Activated naive CD4-positive, alpha-beta T cell treated with anti-CD3 and anti-CD28 coated beads, Interleukin-2, amount 50 U/mL, for 24 hours (primary cell): ENCODE measurements around the gene SERPINB4.
"Not testable (repeated sequence)": the region's sequence is repeated elsewhere in the genome, so short reads cannot be mapped to it uniquely, and the experiment has no call there.

Experiments used
- H3K27ac Mint-ChIP-seq: one replicate; pipeline ENCODE4 v1.8.0; 2021; ENCODE audit warnings: mild to moderate bottlenecking, mixed read lengths
- H3K27me3 Mint-ChIP-seq: one replicate; pipeline ENCODE4 v1.8.0; 2021; ENCODE audit warnings: mixed read lengths
- H3K36me3 Mint-ChIP-seq: one replicate; pipeline ENCODE4 v1.8.0; 2021; ENCODE audit warnings: mixed read lengths
- H3K4me1 Mint-ChIP-seq: one replicate; pipeline ENCODE4 v1.8.0; 2021; ENCODE audit warnings: mixed read lengths
- H3K4me3 Mint-ChIP-seq: one replicate; pipeline ENCODE4 v1.8.0; 2021; ENCODE audit warnings: mild to moderate bottlenecking, mixed read lengths
- H3K9me3 Mint-ChIP-seq: one replicate; pipeline ENCODE4 v1.8.0; 2021; ENCODE audit warnings: mixed read lengths

The SERPINB4 gene

GRCh38 chr18:63646936-63647335 lies 2.9 kb upstream of the SERPINB4 start:
- H3K36me3 Mint-ChIP-seq: no peaks in the 10 kb centered on the region
- H3K27me3 Mint-ChIP-seq: peaks cover 4% of the 10 kb centered on the region
- no peaks in the 10 kb centered on the region for H3K4me1 Mint-ChIP-seq
- H3K27ac Mint-ChIP-seq: no peak overlapping the region
- no peak overlapping the region for H3K4me3 Mint-ChIP-seq
- no peaks in the 10 kb centered on the region for H3K9me3 Mint-ChIP-seq

GRCh38 chr18:63644694-63645093 lies 638 bp upstream of the SERPINB4 start:
- H3K4me3 Mint-ChIP-seq, H3K4me1 Mint-ChIP-seq, H3K36me3 Mint-ChIP-seq, H3K9me3 Mint-ChIP-seq, H3K27ac Mint-ChIP-seq, H3K27me3 Mint-ChIP-seq: not testable (repeated sequence)

GRCh38 chr18:63642668-63643356 lies 1.2 kb downstream of the SERPINB4 start:
- H3K9me3 Mint-ChIP-seq, H3K4me3 Mint-ChIP-seq, H3K27ac Mint-ChIP-seq, H3K36me3 Mint-ChIP-seq, H3K27me3 Mint-ChIP-seq, H3K4me1 Mint-ChIP-seq: not testable (repeated sequence)

GRCh38 chr18:63641157-63641680 lies 2.8 kb downstream of the SERPINB4 start:
- not testable (repeated sequence) for H3K9me3 Mint-ChIP-seq, H3K4me3 Mint-ChIP-seq, H3K27ac Mint-ChIP-seq, H3K4me1 Mint-ChIP-seq, H3K36me3 Mint-ChIP-seq, H3K27me3 Mint-ChIP-seq

GRCh38 chr18:63637703-63638102 lies 6.4 kb downstream of the SERPINB4 start:
- Mint-ChIP-seq H3K4me1 (no peaks in the 10 kb centered on the region), H3K4me3 (no peak overlapping the region), H3K9me3 (peaks cover 3% of the 10 kb centered on the region), H3K36me3 (no peaks in the 10 kb centered on the region), H3K27me3 (peaks cover 4% of the 10 kb centered on the region), H3K27ac (no peak overlapping the region)

GRCh38 chr18:63627819-63628218 lies 16.2 kb downstream of the SERPINB4 start:
- Mint-ChIP-seq H3K27me3 (no peaks in the 10 kb centered on the region), H3K9me3 (peaks cover 35% of the 10 kb centered on the region), H3K27ac (no peak overlapping the region), H3K4me3 (no peak overlapping the region), H3K36me3 (peaks cover 5% of the 10 kb centered on the region), H3K4me1 (no peaks in the 10 kb centered on the region)

GRCh38 chr18:63626431-63626830 lies 17.6 kb downstream of the SERPINB4 start:
- Mint-ChIP-seq H3K27ac (no peak overlapping the region), H3K4me3 (no peak overlapping the region)

GRCh38 chr18:63624863-63625262 lies 19.2 kb downstream of the SERPINB4 start:
- Mint-ChIP-seq H3K27me3 (no peaks in the 10 kb centered on the region), H3K27ac (no peak overlapping the region), H3K4me1 (no peaks in the 10 kb centered on the region), H3K36me3 (peaks cover 5% of the 10 kb centered on the region), H3K9me3 (peaks cover 24% of the 10 kb centered on the region), H3K4me3 (no peak overlapping the region)

More at GRCh38 chr18:63626431-63626830, 17.6 kb downstream of the SERPINB4 start:
- Mint-ChIP-seq H3K9me3 (peaks cover 29% of the 10 kb centered on the region), H3K36me3 (peaks cover 5% of the 10 kb centered on the region), H3K27me3 (no peaks in the 10 kb centered on the region), H3K4me1 (no peaks in the 10 kb centered on the region)

GRCh38 chr18:63619661-63620060 lies 24.4 kb downstream of the SERPINB4 start:
- no peak overlapping the region for H3K27ac Mint-ChIP-seq
- no peak overlapping the region for H3K4me3 Mint-ChIP-seq
- H3K4me1 Mint-ChIP-seq: no peaks in the 10 kb centered on the region
- no peaks in the 10 kb centered on the region for H3K36me3 Mint-ChIP-seq
- H3K9me3 Mint-ChIP-seq: peaks cover 4% of the 10 kb centered on the region
- peaks cover 1% of the 10 kb centered on the region for H3K27me3 Mint-ChIP-seq

GRCh38 chr18:63617915-63618234 lies 26.2 kb downstream of the SERPINB4 start:
- no peaks in the 10 kb centered on the region for H3K4me1 Mint-ChIP-seq
- no peak overlapping the region for H3K4me3 Mint-ChIP-seq
- no peaks in the 10 kb centered on the region for H3K36me3 Mint-ChIP-seq
- H3K27ac Mint-ChIP-seq: no peak overlapping the region
- peaks cover 3% of the 10 kb centered on the region for H3K27me3 Mint-ChIP-seq
- peaks cover 3% of the 10 kb centered on the region for H3K9me3 Mint-ChIP-seq

GRCh38 chr18:63617049-63617914 lies 26.8 kb downstream of the SERPINB4 start:
- H3K36me3 Mint-ChIP-seq: no peaks in the 10 kb centered on the region
- no peak overlapping the region for H3K27ac Mint-ChIP-seq
- no peaks in the 10 kb centered on the region for H3K4me1 Mint-ChIP-seq
- H3K27me3 Mint-ChIP-seq: peaks cover 3% of the 10 kb centered on the region
- no peak overlapping the region for H3K4me3 Mint-ChIP-seq
- no peaks in the 10 kb centered on the region for H3K9me3 Mint-ChIP-seq

GRCh38 chr18:63613420-63613819 lies 30.6 kb downstream of the SERPINB4 start:
- H3K27me3 Mint-ChIP-seq: peaks cover 7% of the 10 kb centered on the region
- no peaks in the 10 kb centered on the region for H3K9me3 Mint-ChIP-seq
- H3K4me3 Mint-ChIP-seq: no peak overlapping the region
- no peaks in the 10 kb centered on the region for H3K36me3 Mint-ChIP-seq
- no peaks in the 10 kb centered on the region for H3K4me1 Mint-ChIP-seq
- no peak overlapping the region for H3K27ac Mint-ChIP-seq

- Mint-ChIP-seq H3K4me1 (no peaks in the 10 kb centered on the region), H3K27me3 (peaks cover 6% of the 10 kb centered on the region), H3K27ac (no peak overlapping the region)
Observed at GRCh38 chr18:63606526-63606925, 37.5 kb downstream of the SERPINB4 start.

GRCh38 chr18:63604791-63605567 lies 39.1 kb downstream of the SERPINB4 start:
- Mint-ChIP-seq H3K27ac (no peak overlapping the region), H3K4me1 (no peaks in the 10 kb centered on the region), H3K4me3 (no peak overlapping the region), H3K36me3 (no peaks in the 10 kb centered on the region), H3K9me3 (no peaks in the 10 kb centered on the region), H3K27me3 (peaks cover 3% of the 10 kb centered on the region)

More at GRCh38 chr18:63606526-63606925, 37.5 kb downstream of the SERPINB4 start:
- Mint-ChIP-seq H3K36me3 (no peaks in the 10 kb centered on the region), H3K9me3 (no peaks in the 10 kb centered on the region), H3K4me3 (no peak overlapping the region)

GRCh38 chr18:63603772-63604171 lies 40.3 kb downstream of the SERPINB4 start:
- Mint-ChIP-seq H3K27me3 (peaks cover 3% of the 10 kb centered on the region), H3K36me3 (no peaks in the 10 kb centered on the region), H3K27ac (no peak overlapping the region), H3K4me1 (no peaks in the 10 kb centered on the region), H3K4me3 (no peak overlapping the region), H3K9me3 (no peaks in the 10 kb centered on the region)

- Mint-ChIP-seq H3K9me3 (no peaks in the 10 kb centered on the region), H3K27me3 (peaks cover 3% of the 10 kb centered on the region), H3K27ac (no peak overlapping the region), H3K4me3 (no peak overlapping the region), H3K4me1 (no peaks in the 10 kb centered on the region), H3K36me3 (no peaks in the 10 kb centered on the region)
Observed at GRCh38 chr18:63603355-63603754, 40.7 kb downstream of the SERPINB4 start.
